ENCODE data around the gene B4GALT3.

B4GALT3 gene

GRCh38 chr1:161219078-161219892, 42.0 kb upstream of the B4GALT3 start:
- Histone ChIP-seq H3K36me3 (ENCODE audit: control insufficient read depth, insufficient read depth, low read length) (0 out of 2 replicates have a peak, but pooled peaks cover 4% of the 10 kb centered on the region), H3K27me3 (ENCODE audit: control insufficient read depth, insufficient read depth, low read length) (no peaks in the 10 kb centered on the region), H3K4me3 (ENCODE audit: low read length) (no peak overlapping the region), H3K9me3 (ENCODE audit: control insufficient read depth, insufficient read depth, low read length) (no peaks in the 10 kb centered on the region), H3K27ac (ENCODE audit: low read length) (no peak overlapping the region), H3K4me1 (ENCODE audit: control insufficient read depth, insufficient read depth, low read length) (peaks cover 4% of the 10 kb centered on the region)
- no CpG with 5 or more reads among the region's 5 CpGs for WGBS (ENCODE audit: insufficient coverage, insufficient read length)
- no peak for DNase-seq (ENCODE audit: low read depth, low spot score)

- DNase-seq (ENCODE audit: low read depth, low spot score) = no peak
- Histone ChIP-seq H3K9me3 (ENCODE audit: control insufficient read depth, insufficient read depth, low read length) (no peaks in the 10 kb centered on the region), H3K4me3 (ENCODE audit: low read length) (no peak overlapping the region), H3K4me1 (ENCODE audit: control insufficient read depth, insufficient read depth, low read length) (peaks cover 4% of the 10 kb centered on the region), H3K27ac (ENCODE audit: low read length) (no peak overlapping the region), H3K36me3 (ENCODE audit: control insufficient read depth, insufficient read depth, low read length) (peaks cover 11% of the 10 kb centered on the region; the same call in 1 of the 2 replicates), H3K27me3 (ENCODE audit: control insufficient read depth, insufficient read depth, low read length) (no peaks in the 10 kb centered on the region)
- WGBS (ENCODE audit: insufficient coverage, insufficient read length) = no CpG with 5 or more reads among the region's 8 CpGs
Observed at GRCh38 chr1:161218301-161219077, 41.2 kb upstream of the B4GALT3 start.

- WGBS (ENCODE audit: insufficient coverage, insufficient read length) = no CpG with 5 or more reads among the region's 6 CpGs
- H3K4me3 ChIP-seq (ENCODE audit: low read length) = no peak overlapping the region
- H3K27ac ChIP-seq (ENCODE audit: low read length) = no peak overlapping the region
- peaks cover 17% of the 10 kb centered on the region; the same call in 1 of the 2 replicates for H3K36me3 ChIP-seq (ENCODE audit: control insufficient read depth, insufficient read depth, low read length)
- no peak for DNase-seq (ENCODE audit: low read depth, low spot score)
- no peaks in the 10 kb centered on the region for H3K27me3 ChIP-seq (ENCODE audit: control insufficient read depth, insufficient read depth, low read length)
- H3K4me1 ChIP-seq (ENCODE audit: control insufficient read depth, insufficient read depth, low read length) = peaks cover 4% of the 10 kb centered on the region
- no peaks in the 10 kb centered on the region for H3K9me3 ChIP-seq (ENCODE audit: control insufficient read depth, insufficient read depth, low read length)
Observed at GRCh38 chr1:161217831-161218230, 40.5 kb upstream of the B4GALT3 start.

- Histone ChIP-seq H3K4me3 (ENCODE audit: low read length) (no peak overlapping the region), H3K27ac (ENCODE audit: low read length) (no peak overlapping the region), H3K4me1 (ENCODE audit: control insufficient read depth, insufficient read depth, low read length) (peaks cover 4% of the 10 kb centered on the region), H3K36me3 (ENCODE audit: control insufficient read depth, insufficient read depth, low read length) (peaks cover 22% of the 10 kb centered on the region; the same call in 1 of the 2 replicates), H3K27me3 (ENCODE audit: control insufficient read depth, insufficient read depth, low read length) (no peaks in the 10 kb centered on the region), H3K9me3 (ENCODE audit: control insufficient read depth, insufficient read depth, low read length) (no peaks in the 10 kb centered on the region)
- DNase-seq (ENCODE audit: low read depth, low spot score) = no peak
- WGBS (ENCODE audit: insufficient coverage, insufficient read length) = no CpG with 5 or more reads among the region's 7 CpGs
Observed at GRCh38 chr1:161216945-161217712, 39.8 kb upstream of the B4GALT3 start.

GRCh38 chr1:161215076-161215475, 37.8 kb upstream of the B4GALT3 start, which contains the start of gene FCER1G:
Gene FCER1G, plus strand, starts transcription at chr1:161215295. Its CDS starts 27 bp downstream, at chr1:161215322.
- Histone ChIP-seq H3K27ac (ENCODE audit: low read length) (no peak within 1 kb of the TSS), H3K9me3 (ENCODE audit: control insufficient read depth, insufficient read depth, low read length) (no peaks in the 10 kb centered on the region), H3K36me3 (ENCODE audit: control insufficient read depth, insufficient read depth, low read length) (peaks cover 36% of the 10 kb centered on the region; the same call in 1 of the 2 replicates), H3K27me3 (ENCODE audit: control insufficient read depth, insufficient read depth, low read length) (no peaks in the 10 kb centered on the region), H3K4me3 (ENCODE audit: low read length) (no peak within 1 kb of the TSS), H3K4me1 (ENCODE audit: control insufficient read depth, insufficient read depth, low read length) (peaks cover 4% of the 10 kb centered on the region)
- no CpG with 5 or more reads among the region's 10 CpGs for WGBS (ENCODE audit: insufficient coverage, insufficient read length)
- no peak for DNase-seq (ENCODE audit: low read depth, low spot score)

GRCh38 chr1:161214369-161214768, 37.1 kb upstream of the B4GALT3 start:
- peaks cover 38% of the 10 kb centered on the region; the same call in 1 of the 2 replicates for H3K36me3 ChIP-seq (ENCODE audit: control insufficient read depth, insufficient read depth, low read length)
- H3K9me3 ChIP-seq (ENCODE audit: control insufficient read depth, insufficient read depth, low read length) = no peaks in the 10 kb centered on the region
- DNase-seq (ENCODE audit: low read depth, low spot score) = no peak
- H3K4me3 ChIP-seq (ENCODE audit: low read length) = no peak overlapping the region
- WGBS (ENCODE audit: insufficient coverage, insufficient read length) = no CpG with 5 or more reads among the region's 9 CpGs
- no peaks in the 10 kb centered on the region for H3K27me3 ChIP-seq (ENCODE audit: control insufficient read depth, insufficient read depth, low read length)
- H3K27ac ChIP-seq (ENCODE audit: low read length) = no peak overlapping the region
- peaks cover 4% of the 10 kb centered on the region for H3K4me1 ChIP-seq (ENCODE audit: control insufficient read depth, insufficient read depth, low read length)

GRCh38 chr1:161209790-161210409, 32.6 kb upstream of the B4GALT3 start:
- H3K36me3 ChIP-seq (ENCODE audit: control insufficient read depth, insufficient read depth, low read length) = peaks cover 42% of the 10 kb centered on the region; the same call in 1 of the 2 replicates
- no peaks in the 10 kb centered on the region for H3K9me3 ChIP-seq (ENCODE audit: control insufficient read depth, insufficient read depth, low read length)
- DNase-seq (ENCODE audit: low read depth, low spot score) = no peak
- H3K4me1 ChIP-seq (ENCODE audit: control insufficient read depth, insufficient read depth, low read length) = no peaks in the 10 kb centered on the region
- H3K4me3 ChIP-seq (ENCODE audit: low read length) = no peak overlapping the region
- no peak overlapping the region for H3K27ac ChIP-seq (ENCODE audit: low read length)
- H3K27me3 ChIP-seq (ENCODE audit: control insufficient read depth, insufficient read depth, low read length) = no peaks in the 10 kb centered on the region
- no CpG with 5 or more reads among the region's 11 CpGs for WGBS (ENCODE audit: insufficient coverage, insufficient read length)

- no peaks in the 10 kb centered on the region for H3K27me3 ChIP-seq (ENCODE audit: control insufficient read depth, insufficient read depth, low read length)
- no CpG with 5 or more reads among the region's 8 CpGs for WGBS (ENCODE audit: insufficient coverage, insufficient read length)
- no peak for DNase-seq (ENCODE audit: low read depth, low spot score)
- H3K9me3 ChIP-seq (ENCODE audit: control insufficient read depth, insufficient read depth, low read length) = no peaks in the 10 kb centered on the region
- H3K36me3 ChIP-seq (ENCODE audit: control insufficient read depth, insufficient read depth, low read length) = peaks cover 24% of the 10 kb centered on the region; the same call in 1 of the 2 replicates
- H3K27ac ChIP-seq (ENCODE audit: low read length) = no peak overlapping the region
- H3K4me3 ChIP-seq (ENCODE audit: low read length) = no peak overlapping the region
- no peaks in the 10 kb centered on the region for H3K4me1 ChIP-seq (ENCODE audit: control insufficient read depth, insufficient read depth, low read length)
Observed at GRCh38 chr1:161207173-161207572, 29.9 kb upstream of the B4GALT3 start.

- H3K27me3 ChIP-seq (ENCODE audit: control insufficient read depth, insufficient read depth, low read length) = no peaks in the 10 kb centered on the region
- no peaks in the 10 kb centered on the region for H3K9me3 ChIP-seq (ENCODE audit: control insufficient read depth, insufficient read depth, low read length)
- no peak overlapping the region for H3K4me3 ChIP-seq (ENCODE audit: low read length)
- DNase-seq (ENCODE audit: low read depth, low spot score) = no peak
- peaks cover under 1% of the 10 kb centered on the region; the same call in 1 of the 2 replicates for H3K4me1 ChIP-seq (ENCODE audit: control insufficient read depth, insufficient read depth, low read length)
- H3K36me3 ChIP-seq (ENCODE audit: control insufficient read depth, insufficient read depth, low read length) = peaks cover 20% of the 10 kb centered on the region; the same call in 1 of the 2 replicates
- no peak overlapping the region for H3K27ac ChIP-seq (ENCODE audit: low read length)
- WGBS (ENCODE audit: insufficient coverage, insufficient read length) = no CpG with 5 or more reads among the region's 12 CpGs
Observed at GRCh38 chr1:161206411-161207140, 29.3 kb upstream of the B4GALT3 start.
